EL (cell line): ENCODE data around the gene UBTD1.
"Not testable (repeated sequence)": the region's sequence is repeated elsewhere in the genome, so short reads cannot be mapped to it uniquely, and the experiment has no call there.

Source experiments
- DNase-seq: peaks from one replicate; pipeline ENCODE4 v3.0.0-alpha.2; 2016

The UBTD1 gene

DNA sequence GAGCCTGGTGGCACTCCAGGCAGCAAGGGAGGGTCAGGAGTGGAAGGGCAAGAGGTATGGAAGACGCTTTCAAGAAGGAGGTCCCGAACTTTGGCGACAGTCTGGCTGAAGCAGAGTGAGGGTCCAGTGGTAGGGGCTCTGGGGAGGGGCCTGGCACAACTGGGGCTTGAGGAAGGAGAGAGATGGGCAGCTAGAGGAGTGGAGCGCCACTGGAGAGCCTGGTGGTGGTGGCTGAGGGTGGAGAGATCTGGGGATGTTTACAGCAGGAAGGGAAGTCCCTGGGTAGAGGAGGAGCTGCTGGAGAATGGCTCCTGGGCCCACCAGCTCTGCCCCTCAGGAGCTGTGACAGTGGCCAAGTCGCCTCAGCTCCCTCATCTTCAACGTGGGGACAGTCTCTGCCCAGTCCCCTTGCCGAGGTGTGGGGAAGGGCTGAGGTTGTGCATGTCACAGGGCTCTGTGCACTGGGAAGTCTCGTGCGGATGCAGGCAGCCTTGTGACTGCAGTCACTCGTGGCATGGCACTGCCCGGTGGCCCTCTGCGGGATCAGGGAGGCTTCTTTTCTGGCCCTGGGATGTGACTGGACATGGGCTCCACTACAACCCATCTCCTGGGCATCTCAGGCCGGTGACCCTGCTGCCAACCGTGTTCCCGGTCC is 18.5 kb downstream of the UBTD1 start:
- DNase-seq: no peak

DNA sequence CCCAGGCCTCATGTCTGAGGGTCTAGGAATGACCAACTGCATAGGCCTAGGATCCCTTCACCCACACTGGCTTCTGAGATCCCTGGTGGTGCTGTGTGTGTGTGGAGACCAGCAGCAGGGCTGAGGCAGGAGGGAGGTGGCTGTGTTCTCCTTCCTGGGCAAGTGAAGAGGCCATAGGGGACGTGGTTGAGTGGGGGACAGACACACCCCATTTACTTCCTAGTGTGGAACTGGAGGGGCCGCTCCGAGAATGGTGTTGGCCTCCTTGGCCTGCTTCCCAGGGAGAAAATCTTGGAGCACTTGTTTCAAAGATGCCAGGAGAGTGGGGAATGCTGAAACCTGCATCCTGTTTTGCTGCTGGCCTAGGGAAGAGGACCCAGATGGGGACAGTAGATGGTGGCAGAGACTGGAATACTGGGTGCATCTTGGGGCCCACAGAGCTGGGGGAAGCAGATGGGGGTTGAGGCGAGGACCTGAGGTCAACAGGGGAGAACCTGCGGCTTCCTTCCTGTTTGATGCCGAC is 19.1 kb downstream of the UBTD1 start:
- DNase-seq: no peak

DNA sequence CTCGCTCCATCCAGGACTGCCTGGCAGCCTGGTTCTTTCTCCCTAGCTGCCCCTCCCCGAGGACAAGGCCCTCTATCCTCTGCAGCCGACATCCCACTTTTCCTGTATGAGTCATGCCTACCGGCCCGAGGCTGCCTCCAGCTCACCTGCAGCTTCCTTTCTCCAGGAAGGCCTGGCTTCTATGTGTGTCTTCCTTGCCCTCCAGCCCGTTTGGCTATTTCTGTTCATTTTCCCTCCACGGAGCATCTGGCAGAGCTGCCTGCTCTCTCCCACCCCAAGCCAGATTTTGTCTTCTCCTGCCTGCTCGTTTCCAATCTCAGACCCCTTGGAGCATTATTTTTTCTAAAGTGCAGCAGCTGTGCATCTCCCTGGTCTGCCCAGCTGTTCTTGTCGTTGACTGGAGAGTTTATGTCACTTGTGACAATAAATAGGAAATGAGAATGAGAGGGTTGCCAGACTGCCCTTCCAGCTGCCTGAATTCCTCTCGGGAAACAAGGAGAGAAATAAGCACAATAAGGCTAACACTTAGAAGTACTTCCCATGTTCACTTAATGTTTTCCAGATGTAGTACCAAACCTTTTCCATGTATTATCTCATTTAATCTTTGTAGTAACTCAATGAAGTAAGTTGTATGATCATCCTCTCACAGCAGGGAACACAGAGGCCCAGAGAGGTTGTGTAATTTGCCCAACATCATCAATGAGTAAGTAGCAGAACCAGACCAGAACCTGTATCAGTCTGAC is 19.7 kb downstream of the UBTD1 start:
- DNase-seq: peak; percentile 36

DNA sequence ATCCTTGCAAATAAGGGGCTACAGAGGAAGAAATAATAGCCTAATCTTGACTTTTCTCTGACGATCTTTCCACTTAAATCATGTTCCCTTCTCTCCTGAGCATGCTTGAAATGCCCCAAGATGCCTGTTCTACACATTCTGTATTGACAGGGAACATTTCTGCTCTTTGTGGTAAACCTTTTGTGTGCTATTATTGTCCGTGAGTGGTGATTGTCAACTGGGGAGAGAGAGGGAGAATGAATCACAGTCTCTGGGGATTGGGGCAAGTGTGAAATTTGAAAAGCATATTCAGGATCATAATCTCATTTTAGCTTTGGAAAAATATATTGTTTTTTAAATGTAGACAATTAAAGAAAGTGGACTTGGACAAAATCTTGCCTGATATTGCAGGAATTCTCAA is 20.6 kb downstream of the UBTD1 start:
- DNase-seq: no peak

DNA sequence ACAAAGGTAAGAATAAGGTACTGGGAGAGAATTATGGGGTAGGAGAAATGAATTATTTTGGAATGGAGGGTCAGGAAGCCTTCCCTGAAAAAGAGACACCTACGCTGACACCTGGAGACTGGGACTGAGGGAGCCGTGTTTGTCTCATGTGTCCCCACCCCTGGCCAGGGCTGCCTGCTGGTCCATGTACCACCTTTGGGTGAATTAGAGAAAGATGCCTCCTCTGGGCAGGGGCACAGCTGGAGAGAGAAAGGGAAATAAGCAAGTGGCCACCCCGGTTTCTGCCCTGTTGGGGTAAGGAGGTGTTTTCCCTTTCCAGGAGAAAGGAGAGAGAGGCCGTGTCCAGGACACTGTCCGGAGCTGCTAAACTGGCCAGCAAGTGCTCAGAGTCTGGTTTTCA is 21.8 kb downstream of the UBTD1 start:
- DNase-seq: no peak

DNA sequence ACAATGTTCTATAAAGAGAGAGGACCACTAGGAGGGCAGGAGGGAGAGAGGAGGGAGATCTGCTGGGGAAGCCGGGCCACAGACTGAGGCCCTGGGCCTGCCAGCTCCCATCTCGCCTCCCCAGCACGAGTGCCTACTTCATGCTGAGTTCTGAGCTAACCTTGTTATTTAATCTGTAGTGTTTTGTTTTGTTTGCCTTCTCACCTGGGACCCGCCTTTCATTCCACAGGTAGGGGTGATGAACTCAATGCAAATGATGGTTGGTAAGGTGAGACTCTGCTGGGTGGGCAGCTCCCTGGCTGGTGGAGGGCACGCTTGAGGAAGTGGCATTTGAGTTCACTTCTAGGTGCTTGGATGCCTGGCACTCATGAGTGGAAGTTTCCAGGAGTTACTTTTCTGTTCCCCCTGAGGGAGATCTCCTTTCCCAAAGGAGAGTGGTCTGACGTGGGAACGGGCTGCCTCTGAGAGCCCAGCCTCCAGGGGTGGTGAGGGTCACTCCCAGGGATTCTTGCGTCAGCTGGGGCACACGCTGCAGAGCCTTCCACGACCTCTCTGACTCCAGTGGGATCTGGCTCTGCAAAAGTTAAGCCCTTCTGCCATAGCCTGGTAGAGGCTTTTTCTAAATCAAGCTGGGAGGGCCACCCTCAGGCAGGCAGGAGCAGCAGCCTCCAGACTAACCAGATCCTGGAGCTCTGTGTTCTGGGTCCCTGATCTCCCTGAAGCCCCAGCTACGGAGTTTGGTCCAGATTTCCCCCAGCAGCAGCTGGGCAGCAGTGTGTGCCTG is 22.4 kb downstream of the UBTD1 start:
- DNase-seq: no peak

DNA sequence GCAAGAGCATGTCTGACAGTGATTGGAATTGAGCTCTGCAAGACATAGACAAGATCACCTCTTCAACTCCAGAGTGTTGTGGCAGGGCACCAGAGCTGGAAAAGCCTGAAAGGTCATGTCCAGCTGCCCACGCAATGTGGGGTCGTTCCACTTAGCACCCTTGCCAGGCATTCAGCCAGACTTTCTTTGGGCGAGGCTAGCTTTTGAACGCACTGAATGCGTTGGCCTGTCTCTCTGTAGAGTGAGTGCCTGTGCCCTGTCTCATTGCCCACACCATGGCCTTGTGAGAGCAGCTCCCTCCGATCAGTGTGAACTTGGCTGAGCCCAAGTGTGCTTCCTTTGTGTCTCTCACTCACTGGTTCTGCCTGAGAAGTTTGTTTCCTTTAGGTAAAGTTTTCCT is 23.3 kb downstream of the UBTD1 start:
- DNase-seq: no peak

DNA sequence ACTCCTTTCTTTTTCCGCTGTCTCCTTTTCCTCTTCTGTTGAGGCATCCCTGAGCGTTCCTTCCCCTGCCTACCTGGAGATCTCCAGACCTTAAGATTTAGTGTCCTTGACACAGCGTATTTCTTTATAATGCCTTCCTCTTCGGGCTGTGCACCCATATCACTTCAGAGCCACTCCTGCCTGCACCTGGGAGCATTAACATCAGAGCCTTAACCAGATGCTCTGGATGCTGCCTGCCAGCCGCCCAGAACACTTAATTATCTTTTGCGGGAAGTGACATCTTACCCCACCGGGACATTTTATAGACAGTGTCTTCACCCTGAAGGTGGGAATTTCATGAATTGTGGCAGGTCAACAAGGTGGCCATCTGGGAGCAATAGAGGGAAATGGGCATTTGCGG is 24.2 kb downstream of the UBTD1 start:
- DNase-seq: no peak

DNA sequence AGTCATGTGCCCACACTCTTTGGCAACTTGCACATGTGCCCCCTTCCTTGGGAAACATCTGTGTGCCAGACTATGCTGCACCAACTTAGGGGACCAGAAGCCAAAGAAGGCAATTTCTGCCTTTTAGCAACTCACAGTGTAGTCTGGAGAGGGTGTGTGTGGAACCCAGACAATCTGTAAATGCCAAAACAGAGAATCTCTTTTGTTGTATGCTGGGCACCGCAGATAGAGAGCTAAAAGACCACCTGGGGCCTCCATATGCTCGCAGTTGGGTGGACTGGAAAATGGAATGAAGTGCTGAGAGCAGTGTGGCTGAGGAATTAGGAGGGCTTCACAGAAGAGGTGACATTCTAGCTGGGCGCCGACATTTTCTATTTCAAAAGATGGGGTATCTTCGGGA is 26.4 kb downstream of the UBTD1 start:
- DNase-seq: no peak

DNA sequence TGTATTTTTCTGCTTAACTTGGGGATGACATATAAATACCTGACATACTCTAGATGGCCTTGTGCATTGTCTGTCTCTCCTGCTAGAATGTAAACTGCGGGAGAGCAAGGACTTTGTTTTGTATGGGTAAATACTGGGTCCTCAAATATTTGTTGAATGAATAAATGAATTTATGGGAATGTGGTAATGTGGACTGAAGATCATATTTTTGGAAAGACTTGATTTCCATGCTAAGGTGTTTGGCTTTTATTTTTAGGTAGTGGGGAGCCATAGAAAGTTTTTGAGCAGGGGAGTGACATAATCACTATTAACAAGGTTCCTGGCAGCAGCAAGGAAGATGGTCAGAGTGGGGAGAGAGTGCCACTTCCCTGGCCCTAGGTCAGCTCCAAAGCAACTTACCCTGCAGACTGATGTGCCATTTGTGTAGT is 27.0 kb downstream of the UBTD1 start:
- DNase-seq: no peak

DNA sequence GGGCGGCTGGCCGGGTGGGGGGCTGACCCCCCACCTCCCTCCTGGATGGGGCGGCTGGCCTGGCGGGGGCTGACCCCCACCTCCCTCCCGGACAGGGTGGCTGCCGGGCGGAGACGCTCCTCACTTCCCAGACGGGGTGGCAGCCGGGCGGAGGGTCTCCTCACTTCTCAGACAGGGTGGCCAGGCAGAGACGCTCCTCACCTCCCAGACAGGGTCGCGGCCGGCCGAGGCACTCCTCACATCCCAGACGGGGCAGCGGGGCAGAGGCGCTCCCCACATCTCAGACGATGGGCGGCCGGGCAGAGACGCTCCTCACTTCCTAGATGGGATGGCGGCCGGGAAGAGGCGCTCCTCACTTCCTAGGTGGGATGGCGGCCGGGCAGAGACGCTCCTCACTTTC is 30.2 kb downstream of the UBTD1 start:
- not testable (repeated sequence) for DNase-seq

DNA sequence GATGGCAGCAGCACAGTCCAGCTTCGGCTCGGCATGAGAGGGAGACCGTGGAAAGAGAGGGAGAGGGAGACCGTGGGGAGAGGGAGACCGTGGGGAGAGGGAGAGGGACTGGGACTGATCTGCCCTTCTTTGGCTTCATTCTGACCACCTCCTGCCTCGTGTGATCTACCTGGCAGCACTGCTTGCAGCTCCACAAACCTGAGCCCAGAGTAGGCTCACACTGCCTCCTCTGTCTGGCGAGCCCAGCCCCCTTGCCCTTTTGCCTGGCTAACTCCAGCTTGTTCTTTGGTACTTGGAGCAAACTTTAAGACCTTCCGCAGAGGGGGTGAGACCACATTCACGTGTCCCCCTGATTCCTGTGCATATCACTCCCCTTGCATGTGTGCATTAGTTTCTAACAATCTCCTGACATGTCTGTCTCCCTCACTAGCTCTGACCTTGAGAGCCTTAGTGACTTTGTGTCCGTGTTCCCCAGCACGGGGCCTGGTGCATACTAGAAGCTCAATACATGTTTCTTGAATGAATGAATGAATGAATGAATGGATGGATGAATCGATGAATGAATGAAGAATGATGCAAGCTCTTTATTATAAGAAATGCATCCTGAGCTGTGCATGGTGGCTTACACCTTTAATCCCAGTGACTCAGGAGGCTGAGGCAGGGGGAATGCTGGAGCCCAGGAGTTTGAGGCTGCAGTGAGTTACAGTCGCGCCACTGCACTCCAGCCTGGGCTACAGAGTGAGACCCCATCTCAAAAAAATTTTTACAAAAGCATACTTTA is 31.2 kb downstream of the UBTD1 start:
- DNase-seq: no peak

DNA sequence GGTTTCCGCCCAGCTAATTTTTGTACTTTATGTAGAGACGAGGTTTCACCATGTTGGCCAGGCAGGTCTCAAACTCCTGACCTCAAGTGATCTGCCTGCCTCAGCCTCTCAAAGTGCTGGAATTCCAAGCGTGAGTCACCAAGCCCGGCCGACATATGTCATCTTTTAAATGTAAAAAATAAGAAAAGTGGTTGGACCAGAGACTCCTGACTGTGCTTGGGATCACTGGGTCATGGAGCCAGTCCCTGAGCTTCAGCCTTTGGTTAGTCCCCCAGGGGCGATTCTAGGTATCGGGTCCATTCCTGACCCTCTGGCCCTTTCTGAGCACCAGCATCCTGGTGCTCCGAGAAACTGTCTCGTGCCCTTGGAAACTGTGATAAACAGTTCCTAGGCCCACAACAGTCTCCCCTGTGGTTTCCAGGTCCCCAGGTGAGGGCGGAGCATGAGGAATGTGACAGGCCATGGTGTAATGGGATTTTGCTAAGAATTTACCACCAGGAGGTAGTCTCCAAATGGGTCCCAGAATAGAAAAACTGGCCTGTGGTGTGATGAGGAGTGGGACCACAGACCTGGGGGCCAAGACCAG is 32.8 kb downstream of the UBTD1 start:
- DNase-seq: peak; percentile 78

DNA sequence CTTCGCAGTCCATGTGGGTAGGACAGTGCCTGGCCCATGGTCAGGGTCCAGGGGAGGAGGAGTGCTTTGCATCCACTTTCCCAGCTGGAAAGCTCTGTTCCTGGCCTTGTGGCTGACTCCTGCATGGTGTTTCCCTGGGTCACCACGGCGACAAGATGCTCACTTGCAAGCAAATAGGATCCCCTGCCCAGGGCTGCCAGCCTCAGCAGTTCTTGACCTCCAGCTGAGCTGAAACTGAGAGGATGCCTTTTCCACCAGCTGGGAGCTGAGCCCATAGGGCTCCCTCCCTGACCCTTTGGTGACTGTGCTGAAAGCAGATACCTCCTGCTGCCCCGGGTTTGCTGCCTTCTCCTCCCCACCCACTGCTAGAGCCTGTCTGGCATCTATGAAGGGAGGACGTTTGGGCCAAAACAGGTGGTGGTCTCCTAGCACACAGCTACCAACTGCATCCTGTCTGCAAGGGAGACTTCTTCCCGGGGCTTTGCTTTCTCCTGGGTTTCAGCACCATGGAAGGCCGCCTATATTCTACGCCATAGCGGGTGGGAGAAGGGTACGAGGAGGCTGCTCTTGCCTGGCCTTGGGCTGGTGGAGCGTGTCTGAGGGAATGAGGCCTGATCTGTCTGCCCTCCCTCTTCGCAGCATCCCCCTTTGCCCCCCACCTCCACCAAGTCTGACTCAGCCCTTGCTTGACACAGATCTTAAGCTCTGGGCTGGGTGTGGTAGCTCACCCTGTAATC is 34.4 kb downstream of the UBTD1 start:
- DNase-seq: peak; percentile 57

DNA sequence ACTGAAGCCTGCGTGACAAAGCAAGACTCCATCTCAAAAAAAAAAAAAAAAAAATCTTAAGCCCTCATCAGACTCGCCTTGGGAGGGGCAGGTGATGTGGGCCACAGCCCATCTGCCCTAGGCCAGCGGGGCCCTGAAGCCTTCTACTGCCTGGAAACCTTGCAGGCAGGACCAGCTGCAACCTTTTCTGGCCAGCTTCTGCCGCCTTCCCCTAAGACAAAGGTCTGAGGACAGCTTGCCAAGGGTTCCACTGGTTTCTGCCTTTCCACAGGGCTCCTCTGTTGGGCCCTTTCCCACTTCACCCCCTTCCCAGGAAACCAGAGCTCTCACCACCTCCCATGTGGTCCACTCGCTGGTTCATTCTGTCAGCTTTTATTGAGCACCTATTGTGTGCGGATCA is 35.2 kb downstream of the UBTD1 start:
- DNase-seq: no peak

DNA sequence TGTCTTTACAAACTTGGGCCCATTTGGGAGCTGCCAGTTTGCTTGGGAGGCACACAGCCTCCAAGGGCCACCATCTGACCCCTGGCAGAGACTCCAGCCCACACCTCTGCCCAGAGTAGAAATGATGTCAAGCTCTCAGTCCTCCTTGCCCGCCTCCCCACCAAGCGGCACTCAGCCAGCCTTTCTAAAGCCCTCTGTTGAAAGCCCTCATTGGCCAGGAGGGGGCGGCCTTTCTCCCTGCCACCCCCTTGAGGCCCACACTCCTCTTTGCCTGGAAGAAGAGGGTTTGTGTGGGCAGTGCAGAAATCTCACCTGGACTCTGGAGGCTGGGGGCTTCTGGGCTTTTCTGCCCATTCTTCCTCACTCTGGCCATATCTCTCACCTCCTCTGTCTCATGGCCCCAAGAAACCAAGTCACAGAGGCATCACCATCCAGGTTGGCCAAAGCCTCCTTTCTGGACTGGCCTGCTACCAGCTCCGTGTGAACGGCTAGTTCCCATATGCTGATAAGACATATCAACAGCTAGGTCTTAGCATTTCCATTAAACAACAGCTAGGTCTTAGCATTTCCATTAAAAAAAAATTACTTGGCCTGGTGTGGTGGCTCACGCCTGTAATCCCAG is 36.1 kb downstream of the UBTD1 start:
- DNase-seq: peak; percentile 47

DNA sequence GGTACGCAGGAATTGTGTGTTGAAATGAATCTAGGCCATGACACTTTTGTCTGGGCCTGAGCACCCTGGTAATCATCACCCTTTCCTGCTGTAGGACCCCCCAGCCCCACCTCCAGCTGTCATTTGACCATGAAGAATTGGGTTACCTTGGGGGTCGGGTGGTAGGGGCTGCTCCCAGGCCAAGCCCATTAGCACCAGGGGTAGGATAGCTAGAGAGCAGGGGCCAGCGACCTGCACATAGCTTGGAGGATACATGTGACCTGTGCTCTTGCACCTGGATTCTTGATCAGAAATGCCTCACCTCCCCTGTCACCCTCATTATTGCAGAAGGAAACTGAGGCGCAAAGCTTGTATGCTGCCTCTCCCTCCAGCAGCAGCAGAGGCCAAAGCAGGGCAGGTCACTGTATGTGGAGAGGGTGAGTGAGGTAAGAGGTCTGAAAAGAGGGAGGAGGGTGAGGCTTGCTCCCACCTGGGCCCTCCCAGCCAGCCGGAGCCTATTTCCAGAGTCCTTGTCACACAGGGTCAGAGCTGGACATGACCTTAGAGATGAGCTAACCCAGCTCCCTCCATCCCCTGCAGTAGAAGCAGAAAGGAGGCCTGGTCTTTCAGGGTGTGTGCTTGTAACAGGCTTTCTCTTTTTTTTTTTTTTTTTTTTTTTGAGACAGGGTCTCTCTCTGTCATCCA is 38.6 kb downstream of the UBTD1 start:
- no peak for DNase-seq

DNA sequence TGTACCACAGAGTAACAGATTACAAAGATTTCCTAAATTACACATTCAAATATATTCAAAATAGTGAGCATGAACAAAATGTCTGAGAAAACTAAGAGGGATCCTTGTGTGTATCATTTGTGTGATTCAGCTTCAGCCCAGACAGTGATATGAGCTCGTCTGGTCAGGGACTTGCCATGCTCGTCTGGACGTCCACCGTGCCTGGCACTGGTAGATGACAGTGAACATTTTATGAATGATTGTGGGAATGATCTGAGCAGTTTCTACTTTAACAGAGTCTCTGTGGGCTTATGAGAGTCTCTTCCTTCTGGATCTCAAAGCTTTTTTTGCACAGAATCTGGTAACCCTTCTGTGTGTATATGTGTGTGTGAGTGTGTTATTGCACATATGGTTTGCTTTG is 39.7 kb downstream of the UBTD1 start:
- DNase-seq: peak; percentile 36

DNA sequence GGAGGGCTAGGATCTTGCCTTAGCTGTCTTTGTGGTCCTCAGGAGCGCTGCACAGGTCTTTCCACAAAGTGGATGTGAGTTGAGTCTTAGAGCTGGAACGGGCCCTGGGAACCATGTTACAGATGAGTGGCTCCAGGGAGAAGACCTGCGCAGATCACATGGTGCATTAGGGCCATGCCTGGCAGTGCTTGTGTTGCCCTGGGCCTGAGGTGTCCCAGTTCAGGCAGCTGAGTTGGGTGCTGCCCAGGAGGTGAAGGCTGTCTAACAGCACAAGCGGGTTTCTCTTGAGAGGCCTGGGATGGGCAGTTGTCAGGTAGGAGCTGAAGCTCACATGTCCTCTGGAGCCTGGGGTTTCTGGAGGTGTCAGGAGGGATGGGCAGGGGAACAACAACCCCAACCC is 40.1 kb downstream of the UBTD1 start:
- no peak for DNase-seq

DNA sequence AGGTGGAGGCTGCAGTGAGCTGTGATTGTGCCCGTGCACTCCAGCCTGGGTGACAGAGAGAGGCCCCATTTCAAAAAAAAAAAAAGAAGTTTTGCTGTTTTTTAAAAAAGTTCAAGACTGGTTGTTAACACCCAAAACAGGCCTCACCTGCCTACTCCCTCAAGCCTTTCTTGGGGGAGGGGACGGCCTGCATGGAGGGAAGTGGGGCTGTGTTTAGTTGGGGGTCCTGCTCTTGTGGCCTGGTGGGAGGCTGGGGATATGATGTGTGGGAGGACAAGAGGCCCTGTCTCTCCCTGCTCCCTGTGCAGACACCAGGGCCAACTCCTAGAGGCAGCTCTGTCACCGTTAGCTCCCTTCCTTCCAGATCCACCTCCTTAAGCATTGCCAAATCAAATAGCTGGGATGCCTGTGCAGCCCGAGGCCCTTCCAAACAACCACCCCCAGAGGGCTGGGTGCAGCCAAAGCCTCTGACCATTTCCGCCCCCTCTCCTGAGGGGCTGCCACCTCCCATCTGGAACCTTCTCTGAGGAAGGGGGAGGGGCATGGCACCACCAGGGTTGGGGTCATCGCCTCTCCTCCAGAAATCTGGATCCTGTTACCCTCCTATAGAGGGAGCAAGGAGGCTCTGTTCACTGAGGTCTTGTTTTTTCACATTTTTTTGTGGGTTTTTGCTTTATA is 40.9 kb downstream of the UBTD1 start:
- peak; percentile 92 for DNase-seq
